Measurements from ENCODE around the gene ELL.

DNA sequence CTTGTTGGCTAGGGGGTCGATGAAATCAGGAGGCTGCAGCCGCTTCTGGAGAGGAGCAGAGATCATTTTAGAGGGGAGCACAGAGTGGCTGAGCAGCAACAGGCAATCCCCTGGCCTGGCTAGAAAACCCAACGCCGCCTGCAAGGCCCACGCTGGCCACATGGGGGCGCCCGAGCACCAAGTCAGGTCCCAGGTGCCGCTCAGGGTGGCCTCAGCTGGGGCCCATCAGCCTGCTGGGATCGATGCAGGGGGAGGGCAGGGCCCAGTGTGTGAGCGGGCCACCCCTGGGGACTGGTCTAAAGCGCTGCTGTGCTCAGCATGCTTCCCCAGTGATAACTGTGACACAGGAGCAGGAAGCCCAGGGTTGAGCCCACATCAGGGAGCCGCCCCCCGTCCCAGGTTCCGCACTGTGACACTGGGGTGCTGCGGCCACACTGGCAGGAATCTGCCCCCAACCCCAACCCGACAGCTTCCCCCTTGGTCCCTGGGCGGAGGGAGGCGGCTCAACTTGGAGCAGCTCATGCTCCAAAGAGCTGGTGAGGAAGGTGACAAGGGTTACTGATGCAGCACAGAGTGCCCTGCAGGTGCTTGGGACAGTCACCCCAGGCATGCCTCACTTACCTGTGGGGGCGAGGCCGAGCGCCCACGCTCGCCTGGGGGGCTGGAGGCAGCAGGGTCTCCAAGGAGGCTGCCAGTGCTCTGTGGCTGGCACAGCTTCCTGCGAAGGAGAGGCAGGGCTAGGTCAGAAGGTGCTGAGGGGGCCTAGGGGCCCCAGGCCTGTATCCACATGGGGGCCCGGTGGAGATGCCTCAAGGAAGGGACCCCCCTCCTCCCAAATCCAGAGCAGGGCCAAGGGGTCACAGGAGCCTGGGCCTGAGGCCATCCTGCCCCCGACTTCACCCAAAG lies 70.7 kb downstream of the ELL start:
- no peak for TF ChIP-seq YY1 (IDR thresholded peaks at IDR 0.05; ENCODE audit: insufficient read depth, insufficient read length)
- no peak for TF ChIP-seq SUZ12 (IDR thresholded peaks at IDR 0.05; ENCODE audit: extremely low read depth, insufficient read depth, insufficient read length)
